Measurements from ENCODE around the gene MAPK8IP1. TPM values are rescaled to one million over a fixed set of nuclear protein-coding genes. Genes with fewer than 3 reads are reported as not detected.
A peak's percentile ranks its signal among the peaks of the same experiment; 100 is the strongest.

MAPK8IP1 gene
- polyA plus RNA-seq, 5 donors, result 4.1 to 13.7 (median 5.5) TPM

- DNase-seq, result peak; percentile 91 to 93
Measured at GRCh38 chr11:45859661-45860140, 25.8 kb upstream of the MAPK8IP1 start.

GRCh38 chr11:45860348-45860747 lies 25.1 kb upstream of the MAPK8IP1 start:
- no peak for DNase-seq

DNA sequence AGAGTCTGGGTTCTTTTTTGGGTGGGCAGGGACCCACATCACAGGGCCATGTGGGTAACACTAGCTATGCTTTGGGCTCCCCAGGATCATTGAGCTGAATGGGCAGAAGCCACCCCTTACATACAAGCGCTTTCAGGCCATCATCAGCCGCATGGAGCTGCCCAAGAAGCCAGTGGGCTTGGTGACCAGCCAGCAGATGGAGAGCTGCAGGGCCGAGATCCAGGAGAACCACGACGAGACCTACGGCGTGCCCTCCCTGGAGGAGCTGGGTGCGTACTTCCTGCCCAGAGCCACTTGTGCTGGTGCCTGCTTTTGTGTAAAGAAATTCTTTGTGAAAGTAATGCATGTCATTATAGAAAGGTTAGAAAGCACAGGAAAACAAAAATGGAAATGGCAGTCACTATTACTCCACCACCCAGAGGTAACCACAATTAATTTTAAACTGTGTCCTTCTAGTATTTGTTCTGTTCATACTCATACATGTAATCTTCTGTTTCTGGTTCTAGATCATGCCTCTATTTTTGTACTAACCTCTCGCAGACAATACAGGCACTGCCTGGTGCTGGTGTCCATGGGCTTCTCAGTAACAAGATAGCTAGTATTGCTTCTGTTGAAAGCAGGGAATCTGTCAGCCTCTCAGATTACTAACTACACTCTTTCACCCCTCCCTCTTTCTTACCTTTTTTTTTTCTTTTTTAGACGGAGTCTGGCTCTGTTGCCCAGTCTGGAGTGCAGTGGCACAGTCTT lies 24.5 kb upstream of the MAPK8IP1 start:
- no peak for DNase-seq

DNA sequence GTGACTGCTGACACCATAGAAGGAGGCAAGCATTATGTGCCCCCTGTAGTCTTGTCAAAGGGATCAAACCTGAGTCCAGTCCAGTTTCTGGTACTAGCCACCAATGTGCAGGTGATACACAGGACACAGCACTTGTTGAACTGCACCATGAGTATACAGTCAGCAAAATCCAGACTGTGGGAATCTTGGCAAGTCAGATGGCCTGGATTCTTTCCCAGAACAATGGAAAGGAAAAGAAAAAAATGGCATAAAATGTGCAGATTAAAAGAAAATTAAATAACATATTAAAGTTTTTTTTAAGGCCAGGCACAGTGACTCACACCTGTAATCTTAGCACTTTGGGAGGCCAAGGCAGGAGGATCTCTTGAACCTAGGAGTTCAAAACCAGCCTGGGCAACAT lies 21.4 kb upstream of the MAPK8IP1 start:
- no peak for DNase-seq

DNA sequence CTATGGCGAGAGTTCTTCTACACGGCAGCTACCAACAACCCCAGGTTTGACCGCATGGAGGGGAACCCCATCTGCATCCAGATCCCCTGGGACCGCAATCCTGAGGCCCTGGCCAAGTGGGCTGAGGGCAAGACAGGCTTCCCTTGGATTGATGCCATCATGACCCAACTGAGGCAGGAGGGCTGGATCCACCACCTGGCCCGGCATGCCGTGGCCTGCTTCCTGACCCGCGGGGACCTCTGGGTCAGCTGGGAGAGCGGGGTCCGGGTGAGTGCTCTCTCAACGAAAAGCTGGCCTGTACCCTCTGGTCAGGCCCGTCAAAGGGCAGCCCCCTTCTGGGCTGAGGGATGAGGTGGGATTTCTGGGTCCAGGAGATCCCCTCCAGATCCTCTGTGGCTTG lies 15.9 kb upstream of the MAPK8IP1 start:
- no peak for DNase-seq

DNA sequence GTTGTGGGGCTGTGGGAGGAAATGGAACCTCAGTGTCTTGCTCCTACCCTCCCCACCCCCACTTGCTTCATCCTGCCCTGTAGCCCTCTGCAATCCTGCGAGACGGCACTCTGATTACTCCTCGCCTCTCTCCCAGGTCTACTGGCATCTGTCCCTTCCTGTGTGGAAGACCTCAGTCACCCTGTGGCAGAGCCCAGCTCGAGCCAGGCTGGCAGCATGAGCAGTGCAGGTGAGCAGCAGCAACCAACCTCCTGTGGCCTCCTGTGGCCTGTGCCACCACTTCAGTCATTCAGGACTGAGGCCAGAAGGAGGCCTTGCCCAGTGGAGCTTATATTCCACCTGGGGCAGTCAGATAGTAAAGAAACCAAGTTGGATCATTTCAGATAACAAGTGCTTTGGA lies 14.7 kb upstream of the MAPK8IP1 start:
- DNase-seq, result no peak

- DNase-seq, result no peak
Measured at GRCh38 chr11:45871638-45872037, 13.8 kb upstream of the MAPK8IP1 start.

DNA sequence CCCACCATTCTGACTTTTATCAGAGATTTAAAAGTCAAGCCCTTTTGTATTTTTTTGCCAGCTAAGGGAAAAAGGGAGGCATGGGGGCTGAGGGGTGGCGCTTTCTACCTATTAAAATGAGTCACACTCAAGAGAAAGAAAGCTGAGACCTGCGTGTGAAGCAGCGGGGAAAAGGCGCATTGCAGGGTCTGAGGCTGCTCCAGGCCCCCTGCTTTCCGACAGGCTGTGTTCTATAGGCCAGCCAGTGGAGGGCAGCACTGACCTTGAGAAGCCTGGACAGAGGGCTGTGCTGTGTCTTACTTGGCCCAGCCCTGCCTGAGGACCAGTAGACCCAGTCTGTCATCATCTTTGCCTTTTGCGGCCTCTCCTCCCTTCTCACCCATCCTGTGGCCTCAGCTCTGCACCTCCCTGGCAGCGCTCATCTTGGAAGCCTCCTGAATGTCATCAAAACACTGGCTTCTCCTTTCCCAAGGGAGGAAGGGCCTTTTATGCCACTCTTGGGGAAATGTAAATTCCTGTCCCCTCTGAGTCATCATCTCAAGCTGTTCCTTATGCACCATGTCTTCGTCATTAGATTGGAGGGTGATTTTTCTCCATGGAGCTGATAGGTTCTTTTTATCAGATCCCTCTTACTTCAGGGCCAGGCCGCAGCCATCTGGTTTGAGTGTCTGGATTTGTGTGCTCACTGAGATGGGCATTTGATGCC lies 12.6 kb upstream of the MAPK8IP1 start:
- DNase-seq, result no peak

DNA sequence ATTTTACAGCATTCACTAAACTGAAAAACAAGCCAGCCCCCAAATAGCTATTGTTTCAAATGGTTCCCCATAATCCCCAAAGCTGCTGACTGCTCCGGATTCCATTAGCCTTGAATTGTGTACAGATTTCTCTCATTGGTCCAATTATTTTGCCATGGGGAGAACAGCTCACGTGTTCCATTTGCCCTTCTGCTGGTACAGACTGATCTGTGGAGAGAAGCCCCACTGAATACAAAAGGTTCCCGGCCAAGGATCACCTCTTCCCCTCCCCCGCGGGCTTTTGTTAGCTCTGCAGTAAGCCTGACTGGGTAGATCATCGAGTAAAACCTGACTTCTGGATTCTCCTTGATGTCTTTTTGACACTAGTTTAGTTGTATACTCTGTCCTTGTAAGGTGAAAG lies 9.1 kb upstream of the MAPK8IP1 start:
- no peak for DNase-seq

DNA sequence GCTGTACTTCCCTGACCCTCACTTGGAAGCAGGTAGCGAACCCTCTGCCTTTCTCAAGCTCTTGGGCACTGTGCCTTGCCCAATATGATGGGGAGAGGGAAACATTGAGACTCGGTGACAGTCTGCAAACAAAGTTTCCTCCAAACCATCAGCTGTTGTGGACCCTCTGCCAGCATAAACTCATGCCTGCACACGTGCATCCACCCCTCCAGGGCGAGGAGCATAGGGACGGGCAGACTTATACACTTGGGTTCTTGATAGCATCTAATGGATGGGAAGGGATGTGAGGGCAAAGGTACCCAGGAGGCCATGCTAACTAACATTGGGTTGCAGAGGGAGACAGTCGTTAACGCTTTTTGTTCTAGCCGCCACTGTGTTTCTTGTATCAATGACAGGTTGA lies 8.2 kb upstream of the MAPK8IP1 start:
- DNase-seq, result no peak

DNA sequence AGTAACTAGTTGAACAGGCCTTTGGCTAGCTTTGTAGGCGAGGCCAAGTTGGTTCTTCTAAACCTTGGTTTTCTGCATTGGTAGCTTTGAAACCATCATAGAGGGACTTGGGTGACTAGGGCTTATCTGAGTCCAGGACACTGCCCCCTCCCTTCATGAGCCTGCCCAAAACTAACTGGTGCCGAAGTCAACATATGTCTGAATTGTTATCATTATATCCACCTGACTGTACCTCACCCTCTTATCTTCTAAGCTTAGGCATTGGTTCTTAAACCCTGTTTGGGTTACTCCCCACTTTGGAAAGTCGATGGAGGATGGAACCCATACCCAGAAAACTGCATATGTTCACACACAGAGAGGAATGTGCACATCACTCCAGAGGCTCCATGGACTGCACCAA lies 7.6 kb upstream of the MAPK8IP1 start:
- no peak for DNase-seq

GRCh38 chr11:45879803-45880686 lies 5.4 kb upstream of the MAPK8IP1 start:
- no peak for DNase-seq

DNA sequence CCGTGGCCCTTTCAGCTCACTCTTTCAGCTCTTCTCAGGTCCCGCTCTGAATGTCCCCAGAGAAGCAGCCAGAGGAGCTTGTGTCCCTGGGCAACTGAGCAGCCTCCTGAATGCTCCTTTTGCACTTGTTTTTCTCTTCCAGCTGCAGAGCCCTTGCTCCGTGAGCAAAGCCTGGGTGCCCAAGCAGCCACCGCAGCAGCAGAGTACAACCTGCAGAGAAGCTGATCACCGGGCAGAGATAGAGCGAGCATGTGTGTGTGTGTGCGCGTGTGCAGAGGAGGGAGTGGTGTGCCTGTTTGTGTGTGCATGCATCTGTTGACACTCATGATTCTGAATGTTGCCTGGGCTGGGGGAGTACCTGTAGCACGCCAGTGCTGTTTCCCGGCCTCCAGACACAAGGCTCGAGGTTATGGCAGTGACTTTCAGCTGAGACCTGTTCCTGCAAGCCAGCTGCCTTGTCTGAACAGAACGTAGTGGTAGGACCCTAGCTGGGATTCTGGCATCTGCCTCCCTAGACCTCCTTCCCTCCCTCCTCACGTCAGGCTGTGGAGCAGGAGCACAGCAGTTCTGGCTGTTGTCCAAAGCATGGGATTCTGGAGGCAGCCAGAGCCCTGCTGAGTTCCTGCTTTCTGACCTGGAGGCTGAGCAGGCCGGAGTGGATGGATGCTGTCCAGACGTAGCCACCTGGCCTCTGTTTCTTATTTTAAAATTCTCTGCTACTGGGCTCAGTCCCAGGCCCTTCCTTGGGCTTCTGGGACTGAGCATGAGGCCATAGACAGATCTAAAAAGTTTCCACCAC lies 4.5 kb upstream of the MAPK8IP1 start:
- no peak for DNase-seq

DNA sequence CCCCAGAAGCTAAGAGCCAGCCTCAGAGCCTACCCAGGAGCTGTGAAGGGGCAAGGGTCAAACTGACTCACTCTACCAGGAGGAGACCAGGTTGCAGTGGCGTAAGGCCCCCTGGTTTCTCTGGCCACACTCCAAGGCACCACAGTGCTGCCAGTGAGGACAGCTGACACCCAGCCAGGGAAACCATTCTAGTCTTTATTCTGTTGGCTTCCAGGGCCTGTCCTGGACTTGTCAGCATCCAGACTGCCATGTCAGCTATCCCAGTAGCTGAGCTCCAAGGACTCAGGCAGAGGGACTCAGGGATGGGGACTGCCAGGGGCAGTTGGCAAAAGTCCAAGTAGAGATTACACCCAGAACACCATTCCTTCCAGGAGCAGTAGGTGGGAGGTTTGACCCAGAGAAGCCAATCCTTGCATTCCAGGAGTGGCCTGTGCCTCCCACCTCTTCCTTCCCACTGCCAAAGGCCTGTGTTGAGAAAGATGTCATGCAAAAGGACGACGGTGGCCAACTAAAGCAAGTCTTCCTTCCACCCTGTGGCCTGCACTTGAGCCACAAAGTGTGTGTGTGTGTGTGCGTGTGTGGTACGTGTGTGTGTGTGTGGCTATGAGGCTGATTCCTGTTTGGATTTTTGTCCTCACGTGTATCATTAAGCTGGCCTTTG lies 3.6 kb upstream of the MAPK8IP1 start:
- DNase-seq, result no peak

DNA sequence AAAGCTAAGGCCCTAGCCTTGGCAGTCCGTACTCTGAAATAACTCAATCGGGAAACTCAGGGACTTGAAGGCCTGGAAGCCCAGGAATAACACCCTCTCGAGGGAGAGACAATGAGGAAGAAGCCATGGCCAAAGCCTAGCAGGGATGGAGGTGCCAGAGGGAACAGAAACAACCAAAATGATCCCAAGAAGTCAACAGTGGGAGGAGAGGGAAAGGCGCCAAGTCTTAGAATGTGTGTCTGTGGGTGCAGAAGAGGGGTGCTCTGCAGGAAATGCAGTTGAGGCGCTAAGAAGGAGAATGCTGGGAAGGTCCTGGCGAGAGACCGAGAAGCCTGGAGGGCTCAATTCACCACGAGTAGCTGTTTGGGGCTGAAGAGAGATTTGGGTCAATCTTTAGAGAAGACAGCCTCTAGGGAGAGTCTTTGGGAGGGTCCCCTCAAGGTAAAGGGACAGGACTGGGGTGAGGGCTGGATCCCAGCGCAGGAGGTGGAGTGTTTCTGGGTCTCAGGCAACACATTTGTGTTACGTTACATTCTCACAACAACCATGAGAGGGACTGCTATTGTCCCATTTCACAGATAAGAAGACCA lies 760 bp upstream of the MAPK8IP1 start:
- no peak for DNase-seq

- DNase-seq, result no peak
Measured at GRCh38 chr11:45885921-45886721, 670 bp downstream of the MAPK8IP1 start.

- no peak for DNase-seq
Measured at GRCh38 chr11:45886816-45887520, 1.5 kb downstream of the MAPK8IP1 start.

GRCh38 chr11:45887587-45887986 lies 2.1 kb downstream of the MAPK8IP1 start:
- no peak for DNase-seq

GRCh38 chr11:45889555-45889954 lies 4.1 kb downstream of the MAPK8IP1 start:
- no peak for DNase-seq

Measured in right lung (tissue), 5 donors.